RPMI8226 (cell line): Measurements from ENCODE around the gene MPST.
"Not testable (repeated sequence)": the region's sequence is repeated elsewhere in the genome, so short reads cannot be mapped to it uniquely, and the experiment has no call there.

Source experiments
- DNase-seq: peaks from one replicate; pipeline ENCODE4 v3.0.0-alpha.2; 2015

MPST gene

GRCh38 chr22:37019309-37020191 is at the start of gene MPST, which contains the start of gene TST:
TSS of gene MPST (plus strand) at chr22:37019742. CDS start at chr22:37019837, 95 bp downstream.
TSS of gene TST (minus strand) at chr22:37019447. CDS start at chr22:37018732, 715 bp downstream.
- peak; percentile 84 for DNase-seq

- no peak for DNase-seq
Measured at GRCh38 chr22:36971341-36972125, 48.0 kb upstream of the MPST start.

GRCh38 chr22:36976606-36977005 is 42.9 kb upstream of the MPST start:
- DNase-seq: no peak

GRCh38 chr22:36977401-36977861 is 42.1 kb upstream of the MPST start:
- peak; percentile 63 for DNase-seq

- peak; percentile 93 for DNase-seq
Measured at GRCh38 chr22:36977947-36978660, 41.4 kb upstream of the MPST start.

GRCh38 chr22:36979016-36979910 is 40.3 kb upstream of the MPST start:
- DNase-seq: no peak

- DNase-seq: no peak
Measured at GRCh38 chr22:36981247-36981775, 38.2 kb upstream of the MPST start.

- no peak for DNase-seq
Measured at GRCh38 chr22:36982136-36982535, 37.4 kb upstream of the MPST start.

GRCh38 chr22:36985211-36985889 is 34.2 kb upstream of the MPST start:
- DNase-seq: no peak

- peak; percentile 55 for DNase-seq
Measured at GRCh38 chr22:36986242-36986821, 33.2 kb upstream of the MPST start.

GRCh38 chr22:36988075-36988832 is 31.3 kb upstream of the MPST start:
- no peak for DNase-seq

GRCh38 chr22:36989012-36989411 is 30.5 kb upstream of the MPST start:
- DNase-seq: not testable (repeated sequence)

- DNase-seq: no peak
Measured at GRCh38 chr22:36990457-36990856, 29.1 kb upstream of the MPST start.

- no peak for DNase-seq
Measured at GRCh38 chr22:36991206-36991605, 28.3 kb upstream of the MPST start.

GRCh38 chr22:36997746-36998145 is 21.8 kb upstream of the MPST start:
- no peak for DNase-seq

- no peak for DNase-seq
Measured at GRCh38 chr22:36998620-36999351, 20.8 kb upstream of the MPST start.

- no peak for DNase-seq
Measured at GRCh38 chr22:36999463-36999862, 20.1 kb upstream of the MPST start.

- no peak for DNase-seq
Measured at GRCh38 chr22:37000676-37001534, 18.6 kb upstream of the MPST start.
